CD4-positive, alpha-beta T cell treated with Interleukin-15 for 1 hour (primary cell): Measurements from ENCODE around the gene TMEM45A.
"Not testable (repeated sequence)": the region's sequence is repeated elsewhere in the genome, so short reads cannot be mapped to it uniquely, and the experiment has no call there.

ENCODE experiments used
- DNase-seq: peaks from one replicate; pipeline ENCODE4 v3.0.0-alpha.2; 2020

TMEM45A gene

DNA sequence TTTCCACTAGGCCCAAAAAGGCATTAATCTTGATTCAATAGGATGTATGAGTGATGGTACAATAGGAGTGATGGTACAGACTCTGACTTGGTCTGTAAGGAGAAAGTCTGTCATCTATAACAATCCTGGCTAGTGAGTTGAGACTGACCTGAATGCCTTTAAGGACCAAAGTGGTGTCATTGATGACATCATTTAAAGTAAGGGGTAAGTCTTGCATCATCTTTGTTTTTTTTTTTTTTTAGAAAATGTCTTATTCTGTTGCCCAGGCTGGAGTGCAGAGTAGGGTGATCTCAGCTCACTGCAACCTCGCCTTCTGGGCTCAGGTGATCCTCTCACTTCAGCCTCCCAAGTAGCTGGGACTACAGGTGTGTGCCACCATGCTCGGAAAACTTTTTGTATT is 5.6 kb upstream of the TMEM45A start:
- no peak for DNase-seq

DNA sequence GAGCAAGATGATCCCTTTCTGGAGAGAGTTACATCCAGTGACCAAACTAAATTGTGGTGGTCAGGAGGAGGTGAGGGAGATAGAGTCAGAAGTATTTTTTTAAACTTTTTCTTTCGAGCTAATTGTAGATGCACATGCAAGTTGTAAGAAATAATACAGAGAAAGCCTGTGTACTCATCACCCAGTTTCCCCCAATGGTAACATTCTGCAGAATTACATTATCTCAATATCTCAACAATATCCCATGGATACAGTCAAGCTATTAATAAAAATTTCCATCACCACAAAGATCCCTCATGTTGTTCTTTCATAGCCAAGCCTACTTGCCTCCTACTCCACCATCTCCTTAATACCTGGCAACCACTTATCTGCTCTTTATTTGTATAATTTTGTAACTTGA is 3.3 kb upstream of the TMEM45A start:
- DNase-seq = no peak

DNA sequence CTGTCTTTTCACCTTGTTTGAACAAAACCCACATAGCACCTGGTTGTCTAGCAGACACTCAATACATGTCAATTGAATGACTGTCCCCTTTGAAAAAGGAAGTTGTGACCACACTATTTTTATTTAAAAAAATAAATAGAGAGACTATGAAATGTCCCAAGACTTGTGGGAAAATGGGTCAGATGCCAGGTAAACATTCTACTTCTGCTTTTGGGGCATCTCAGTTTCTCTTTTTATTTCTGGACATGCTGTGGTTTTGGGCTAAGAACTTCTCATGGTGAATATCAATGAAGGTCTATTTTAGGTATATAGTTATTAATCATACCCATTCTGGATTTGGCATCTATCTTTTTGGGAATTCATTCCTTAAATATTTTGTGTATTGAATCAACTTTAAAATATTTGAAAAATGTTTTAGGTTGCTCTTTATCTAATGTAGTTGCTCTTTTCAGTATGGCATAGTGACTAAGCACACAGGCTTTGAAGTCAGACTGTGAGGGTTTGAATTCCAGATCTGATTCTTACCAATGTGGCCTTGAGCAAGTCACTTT is 4.4 kb downstream of the TMEM45A start:
- no peak for DNase-seq

DNA sequence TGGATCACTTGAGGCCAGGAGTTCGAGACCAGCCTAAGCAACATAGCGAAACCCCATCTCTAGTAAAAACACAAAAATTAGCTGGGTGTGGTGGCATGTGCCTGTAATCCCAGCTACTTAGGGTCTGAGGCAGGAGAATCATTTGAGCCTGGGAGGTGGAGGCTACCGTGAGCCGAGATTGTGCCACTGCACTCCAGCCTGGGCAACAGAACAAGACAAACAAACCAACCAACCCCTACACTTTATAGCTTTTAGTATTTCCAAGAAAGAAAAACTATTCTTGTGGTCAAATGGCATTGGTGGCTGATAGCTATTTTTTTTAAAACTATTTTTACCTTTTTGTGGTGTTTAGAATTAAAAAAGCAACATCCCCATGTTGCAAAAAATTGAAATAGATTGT is 7.2 kb downstream of the TMEM45A start:
- no peak for DNase-seq

DNA sequence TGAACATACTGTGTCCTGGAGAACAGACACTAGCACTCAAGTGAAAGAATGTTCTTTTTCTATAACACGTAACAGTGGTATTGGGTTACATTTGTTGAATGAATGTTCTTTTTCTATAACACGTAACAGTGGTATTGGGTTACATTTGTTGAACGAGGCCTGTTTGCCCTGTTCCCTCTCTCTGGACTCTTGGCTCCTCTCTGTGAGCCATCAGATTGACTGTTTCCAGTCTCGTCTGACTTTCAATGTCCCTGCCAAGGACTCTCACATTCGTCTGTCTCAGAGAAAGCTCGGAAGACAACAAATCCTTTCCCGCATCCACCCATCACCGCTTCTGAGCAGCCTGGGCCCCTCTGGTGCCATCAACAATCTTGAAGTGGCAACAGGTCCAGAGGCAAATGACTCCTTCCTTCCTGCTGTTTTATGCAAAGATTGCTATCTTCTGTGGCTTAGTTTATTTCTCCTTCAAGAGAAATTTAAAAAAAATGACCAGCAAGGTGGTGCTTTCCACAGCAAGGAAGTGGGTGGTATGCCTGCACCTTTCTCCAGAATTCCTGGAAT is 8.0 kb downstream of the TMEM45A start:
- DNase-seq = no peak

DNA sequence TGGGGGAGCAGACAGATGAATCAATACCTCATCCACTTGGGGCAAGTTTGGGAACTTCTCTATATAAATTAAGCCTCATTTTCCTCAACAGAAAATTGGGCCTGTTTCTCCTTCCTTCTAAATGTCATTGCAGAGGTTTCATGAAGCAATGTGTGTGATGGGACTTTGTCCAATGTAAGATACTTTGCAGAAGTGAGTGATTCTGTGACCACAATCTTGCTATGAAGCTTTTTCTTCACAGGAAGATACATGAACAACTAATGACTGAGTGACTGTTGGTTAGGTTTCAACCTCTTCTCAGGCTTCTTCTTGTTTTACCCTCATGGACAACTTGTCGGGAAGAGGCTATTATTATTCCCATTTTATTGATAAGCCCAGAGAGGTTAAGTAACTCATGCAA is 11.0 kb downstream of the TMEM45A start:
- DNase-seq = no peak

DNA sequence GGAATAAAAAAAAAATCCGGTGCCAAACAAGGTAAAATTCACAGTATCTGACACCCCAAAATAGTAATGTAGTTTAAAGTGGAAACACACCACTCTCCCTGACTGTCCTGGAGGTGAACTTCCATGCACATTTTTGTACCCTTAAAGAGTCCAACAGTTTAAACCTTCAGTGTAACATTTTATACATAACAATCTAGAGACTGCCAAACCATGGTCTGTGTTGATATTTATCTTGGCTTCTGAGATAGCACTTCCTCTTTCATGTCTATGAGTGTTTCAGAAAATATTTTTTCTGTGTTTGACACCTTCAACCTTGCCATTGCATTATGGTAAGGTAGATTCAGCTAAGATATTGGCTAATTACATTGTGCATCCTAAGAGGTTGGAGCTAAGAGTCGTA is 13.9 kb downstream of the TMEM45A start:
- DNase-seq = no peak

DNA sequence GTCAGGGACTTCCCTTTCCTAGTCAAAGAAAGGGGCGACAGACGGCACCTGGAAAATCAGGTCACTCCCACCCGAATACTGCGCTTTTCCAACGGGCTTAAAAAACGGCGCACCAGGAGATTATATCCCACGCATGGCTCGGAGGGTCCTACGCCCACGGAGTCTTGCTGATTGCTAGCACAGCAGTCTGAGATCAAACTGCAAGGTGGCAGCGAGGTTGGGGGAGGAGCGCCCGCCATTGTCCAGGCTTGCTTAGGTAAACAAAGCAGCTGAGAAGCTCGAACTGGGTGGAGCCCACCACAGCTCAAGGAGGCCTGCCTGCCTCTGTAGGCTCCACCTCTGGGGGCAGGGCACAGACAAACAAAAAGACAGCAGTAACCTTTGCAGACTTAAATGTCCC is 17.4 kb downstream of the TMEM45A start:
- not testable (repeated sequence) for DNase-seq

DNA sequence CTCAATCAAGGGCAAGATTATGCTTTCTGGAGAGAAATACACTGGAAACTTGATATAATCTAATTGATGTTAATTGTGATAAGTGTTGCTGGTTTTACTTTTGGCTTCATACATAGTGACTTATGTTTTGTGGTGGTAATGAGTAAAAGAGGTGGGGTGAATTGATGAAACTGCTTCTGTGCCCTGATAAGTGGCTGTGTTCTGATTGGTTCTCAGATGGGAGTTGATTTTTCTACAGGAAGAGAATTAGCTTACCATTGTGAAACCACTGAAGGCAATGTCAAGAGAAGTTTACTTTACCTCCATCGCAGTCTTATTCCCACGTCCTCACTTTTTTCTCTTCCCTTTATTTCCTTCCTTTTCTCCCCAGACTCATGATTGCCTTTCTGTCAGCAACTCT is 23.8 kb downstream of the TMEM45A start:
- DNase-seq = no peak

DNA sequence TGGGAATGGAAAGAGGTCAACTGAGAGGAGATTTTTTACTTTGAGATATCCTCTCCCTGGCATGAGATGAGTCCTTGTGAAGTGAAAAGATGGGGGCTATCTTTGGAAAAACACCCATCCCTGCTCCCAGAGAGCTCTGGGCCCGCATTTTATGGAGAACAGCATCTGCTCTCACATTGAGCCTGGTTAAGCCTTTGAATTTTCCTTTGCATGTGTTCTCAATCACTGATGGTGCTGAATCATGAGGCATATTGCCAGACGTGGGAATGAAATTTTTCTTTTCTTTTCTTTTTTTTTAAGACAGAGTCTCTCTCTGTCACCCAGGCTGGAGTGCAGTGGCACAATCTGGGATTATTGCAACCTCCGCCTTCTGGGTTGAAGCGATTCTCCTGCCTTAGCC is 24.4 kb downstream of the TMEM45A start:
- DNase-seq = no peak

DNA sequence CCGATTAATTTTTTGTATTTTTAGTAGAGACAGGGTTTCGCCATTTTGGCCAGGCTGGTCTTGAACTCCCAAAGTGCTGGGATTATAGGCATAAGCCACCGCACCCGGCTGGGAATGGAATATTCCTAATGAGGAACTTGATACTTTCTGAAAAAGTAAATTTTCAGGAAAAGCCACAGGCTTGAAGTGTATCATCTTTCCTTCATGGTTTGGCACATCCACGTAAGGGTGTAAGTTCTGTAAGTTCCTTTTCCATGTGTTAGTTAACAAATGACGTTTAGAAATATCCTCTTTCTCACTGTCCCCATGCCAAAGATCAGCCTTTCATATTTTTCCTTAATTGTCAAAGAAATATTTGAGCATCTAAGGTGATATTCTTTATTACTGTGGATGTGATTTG is 24.9 kb downstream of the TMEM45A start:
- no peak for DNase-seq

DNA sequence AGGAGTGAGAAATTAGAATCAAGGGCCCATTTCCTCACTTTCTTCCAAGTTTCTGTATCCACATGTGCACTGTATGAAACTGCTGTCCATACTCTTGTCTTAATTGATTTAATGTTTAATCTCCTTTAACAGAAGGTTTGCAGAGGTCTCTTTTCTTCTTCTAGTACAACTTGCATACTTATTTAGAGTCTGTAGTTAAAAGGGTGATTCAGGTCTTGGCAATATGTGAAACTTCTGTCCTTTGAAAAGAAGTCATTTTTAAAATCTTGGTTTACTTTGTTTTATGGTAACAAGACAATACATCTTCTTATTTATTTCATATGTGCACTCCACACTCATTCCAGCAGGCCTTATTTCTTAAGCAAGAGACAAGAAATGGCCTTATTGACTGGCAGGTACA is 25.8 kb downstream of the TMEM45A start:
- no peak for DNase-seq

DNA sequence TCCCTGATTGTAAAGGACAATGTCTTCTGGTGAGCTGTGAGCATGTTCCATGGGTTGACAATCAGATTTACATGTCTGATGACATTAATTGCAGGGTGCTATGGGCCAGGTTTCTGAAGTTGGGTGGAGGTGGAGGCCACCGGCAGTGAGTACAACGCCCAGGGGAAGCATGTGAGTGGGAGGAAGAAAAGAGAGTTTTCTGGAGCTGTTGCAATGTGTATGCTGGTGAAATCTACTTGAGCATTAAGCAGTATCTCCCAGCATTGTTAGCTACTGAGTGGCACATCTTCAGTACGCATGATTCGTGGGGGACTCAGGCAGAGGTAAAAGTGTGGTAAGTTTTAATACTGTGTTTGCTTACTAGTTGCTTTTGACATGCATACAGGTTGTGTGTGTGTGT is 26.6 kb downstream of the TMEM45A start:
- no peak for DNase-seq

DNA sequence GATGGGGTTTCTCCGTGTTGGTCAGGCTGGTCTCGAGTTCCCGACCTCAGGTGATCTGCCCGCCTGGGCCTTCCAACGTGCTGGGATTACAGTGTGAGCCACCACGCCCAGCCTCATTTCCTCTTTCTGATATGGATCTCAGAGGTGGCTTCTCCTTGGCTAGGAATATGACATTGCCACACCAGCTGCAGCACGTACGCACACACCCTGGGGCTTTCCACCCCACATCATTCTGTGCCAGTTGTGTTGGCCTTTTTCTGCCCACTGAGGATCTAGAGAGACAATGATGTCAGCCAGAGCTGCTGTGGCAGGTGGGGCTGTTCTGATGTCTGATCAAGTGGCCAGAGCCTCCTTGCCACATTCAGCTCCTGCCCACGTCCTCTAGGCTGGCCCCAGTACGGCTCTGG is 29.0 kb downstream of the TMEM45A start:
- peak; percentile 67 for DNase-seq

DNA sequence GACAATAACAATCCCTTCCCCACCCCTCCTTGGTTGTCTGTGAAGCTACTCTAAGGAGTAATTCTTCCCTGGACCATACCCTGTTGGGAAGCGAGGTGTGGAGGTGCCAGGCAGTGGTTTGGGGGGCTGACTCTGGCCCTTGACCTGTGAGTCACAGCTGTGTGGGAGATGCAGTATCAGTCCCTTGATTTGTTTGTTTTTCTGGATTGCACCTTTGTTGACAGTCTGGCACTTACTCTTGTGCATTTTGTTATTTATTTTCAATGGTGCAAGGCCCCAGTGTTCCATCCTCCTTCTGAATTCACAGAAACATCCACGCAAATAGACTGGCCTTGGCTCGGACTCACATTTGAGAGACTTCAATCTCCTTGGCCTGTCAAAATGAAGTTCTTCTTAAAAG is 29.7 kb downstream of the TMEM45A start:
- no peak for DNase-seq

DNA sequence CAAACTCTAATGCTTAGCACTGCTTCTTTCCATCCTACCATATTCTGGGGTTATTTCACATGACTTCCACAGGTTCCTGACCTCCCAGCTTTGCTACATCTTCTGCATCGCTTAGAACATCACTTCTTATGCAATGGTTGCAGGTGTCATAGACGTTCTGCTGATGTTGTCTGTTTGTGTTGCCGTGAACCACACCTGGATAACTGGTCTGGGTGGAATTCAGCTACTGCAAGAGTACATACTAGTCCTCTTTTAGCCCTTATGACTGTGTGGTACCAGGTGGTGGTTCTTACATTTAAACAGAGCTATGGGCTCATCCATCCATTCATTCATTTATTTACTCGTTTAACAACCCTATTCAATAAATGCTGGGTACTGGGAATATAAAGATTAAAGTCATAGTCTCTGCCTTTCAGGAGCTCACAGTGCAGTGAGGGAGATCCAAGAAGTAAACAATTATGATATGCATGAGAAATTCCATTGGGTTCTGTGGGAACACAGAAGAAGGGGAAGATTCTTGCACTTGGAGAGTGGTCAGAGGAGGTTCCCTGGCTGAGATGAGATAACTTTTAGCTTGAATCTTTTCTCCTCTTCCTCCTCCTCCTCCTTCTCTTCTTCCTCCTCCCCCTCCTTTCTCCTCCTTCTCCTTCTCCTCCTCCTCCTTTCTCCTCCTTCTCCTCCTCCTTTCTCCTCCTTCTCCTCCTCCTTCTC is 30.8 kb downstream of the TMEM45A start:
- no peak for DNase-seq

DNA sequence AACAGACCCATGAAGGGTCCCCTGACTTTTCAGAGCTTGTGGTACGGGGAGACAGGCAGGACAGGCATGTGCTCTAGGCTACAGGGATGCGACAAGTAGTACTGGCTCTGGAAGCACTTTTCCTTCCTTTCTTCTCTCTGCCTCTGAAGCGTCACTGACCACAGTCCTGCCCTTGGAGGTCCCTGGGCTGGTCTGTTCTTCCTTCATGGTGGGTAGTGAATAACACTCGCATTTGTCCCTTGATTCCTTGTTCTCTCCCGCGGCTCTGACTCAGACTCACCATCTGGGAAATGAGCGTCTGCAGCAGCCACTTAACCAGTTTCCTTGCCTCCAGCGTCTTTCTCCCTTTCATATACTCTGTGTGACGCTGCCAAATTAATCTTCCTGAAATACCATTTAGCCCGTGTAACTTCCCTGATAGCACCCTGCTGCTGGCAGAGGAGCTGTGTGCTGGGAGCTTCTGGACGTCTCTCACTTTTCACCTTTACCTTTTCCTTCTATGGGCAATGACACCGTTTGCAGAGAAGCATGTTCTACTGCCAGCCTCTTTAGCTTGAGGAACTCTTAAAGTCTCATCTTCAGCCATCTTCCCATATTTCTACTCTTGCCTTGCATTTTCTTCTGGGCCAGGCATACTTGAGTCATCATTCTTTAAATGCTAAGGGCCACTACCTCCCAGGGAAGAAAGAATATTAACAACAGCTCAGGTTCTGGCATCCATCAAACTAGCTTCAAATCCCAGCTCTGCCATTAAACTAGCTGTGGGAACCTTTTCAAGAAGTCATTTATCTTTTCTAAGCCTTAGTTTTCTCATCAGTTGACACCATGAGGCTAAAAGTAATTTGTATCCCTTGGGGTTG is 33.6 kb downstream of the TMEM45A start:
- no peak for DNase-seq

DNA sequence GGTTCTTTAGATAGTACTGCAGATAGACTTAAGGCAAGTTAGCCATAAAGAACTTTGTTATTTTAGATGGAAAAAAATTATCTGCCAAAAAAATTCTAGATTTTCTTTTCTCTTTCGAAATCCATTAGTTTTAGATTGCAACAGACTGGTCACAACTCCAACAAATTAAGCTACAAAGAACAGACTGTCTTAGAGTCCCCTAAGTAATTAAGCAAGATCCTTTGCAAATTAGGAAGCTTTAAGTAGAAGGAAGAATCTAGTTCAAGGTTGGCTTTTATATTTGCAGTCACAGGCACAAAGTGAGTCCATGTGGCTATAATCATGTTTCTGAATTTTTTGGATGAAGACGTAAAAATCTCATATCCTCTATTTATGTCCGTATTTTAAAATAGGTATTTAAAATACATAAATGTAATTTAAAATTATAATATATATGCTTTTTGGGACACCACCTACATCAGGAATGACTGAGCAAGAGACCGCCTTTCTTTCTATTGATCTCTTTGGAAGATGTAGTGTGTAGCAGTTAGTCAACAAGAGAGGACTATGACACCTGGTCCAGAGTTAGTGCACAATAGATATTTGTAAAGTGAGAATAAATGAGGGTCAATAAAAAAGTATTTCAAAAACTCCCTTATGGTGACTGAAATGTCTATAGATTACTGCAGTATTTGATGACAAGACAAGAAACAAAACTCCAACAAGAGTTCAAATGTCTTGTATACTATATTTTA is 34.4 kb downstream of the TMEM45A start:
- DNase-seq = no peak

DNA sequence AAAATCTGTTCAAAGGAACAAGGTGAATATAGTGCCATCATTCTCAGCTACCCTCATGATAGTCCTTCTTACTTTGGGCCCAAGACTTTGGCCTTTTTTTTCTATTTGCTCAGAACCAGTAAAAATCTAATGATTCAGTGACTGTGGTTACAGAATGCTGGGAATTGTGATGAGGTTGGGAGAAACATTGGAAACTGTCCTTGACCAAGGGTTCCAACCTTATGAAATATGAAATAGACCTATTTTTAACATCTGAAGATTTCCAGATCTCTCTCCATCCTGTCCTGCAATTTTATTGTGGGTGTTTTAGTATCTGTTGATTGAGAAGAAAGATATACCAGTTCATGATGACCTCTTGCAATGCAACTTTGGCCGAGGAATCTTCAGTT is 34.9 kb downstream of the TMEM45A start:
- no peak for DNase-seq

DNA sequence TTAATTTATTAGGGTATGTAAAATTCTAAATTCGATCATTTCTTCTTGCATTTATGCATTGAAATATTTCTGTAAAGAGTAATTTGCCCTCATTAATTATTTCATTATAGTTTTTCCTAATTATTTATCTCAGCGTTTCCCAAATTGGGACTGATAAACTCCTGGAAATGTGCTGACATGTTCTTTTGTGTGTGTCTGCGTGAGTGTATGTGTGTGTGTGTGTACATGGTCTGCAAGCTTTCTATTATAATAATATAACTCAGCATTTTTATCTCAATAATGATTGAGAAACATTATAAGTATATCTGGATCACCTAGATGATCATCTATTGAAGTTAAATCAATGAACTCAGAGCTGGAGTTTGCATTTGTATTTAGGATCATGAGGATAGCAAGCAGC is 38.7 kb downstream of the TMEM45A start:
- no peak for DNase-seq

DNA sequence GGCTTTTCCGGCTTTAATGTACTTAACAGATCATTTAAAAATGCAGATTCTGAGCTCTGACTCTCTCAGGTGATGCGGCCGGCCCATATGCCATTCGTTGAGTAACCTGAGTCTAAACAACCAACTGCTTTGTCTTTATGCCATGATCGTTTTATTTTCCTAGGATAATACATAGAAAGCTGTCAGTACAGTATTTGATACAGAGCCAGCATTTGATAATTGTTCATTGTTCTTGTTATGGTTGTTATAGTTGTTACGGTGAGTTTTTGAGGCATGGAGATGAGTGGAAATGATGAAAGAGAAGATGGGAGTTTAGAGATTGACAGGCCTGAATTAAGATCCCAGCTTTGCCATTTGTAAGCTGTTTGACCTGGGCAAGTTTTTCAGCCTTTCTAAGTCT is 40.0 kb downstream of the TMEM45A start:
- no peak for DNase-seq

DNA sequence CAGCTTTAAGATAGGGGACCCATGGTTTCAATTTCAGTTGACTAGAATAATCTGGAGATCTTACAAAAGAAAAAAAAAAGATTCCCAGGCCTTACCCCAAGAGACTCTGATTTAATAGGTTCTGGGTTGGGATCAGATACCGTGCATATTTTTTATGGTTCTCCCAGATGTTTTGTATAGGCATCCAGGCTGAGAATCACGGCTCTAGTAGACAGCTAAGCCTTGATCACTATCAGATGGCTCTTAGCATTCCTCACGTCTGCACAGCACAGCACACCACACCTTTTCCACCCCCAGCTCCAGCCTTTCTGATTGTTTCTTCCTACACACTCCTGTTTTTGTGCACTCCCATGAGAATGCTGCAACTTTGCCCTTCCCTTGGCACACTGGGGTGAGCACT is 40.8 kb downstream of the TMEM45A start:
- DNase-seq = no peak

DNA sequence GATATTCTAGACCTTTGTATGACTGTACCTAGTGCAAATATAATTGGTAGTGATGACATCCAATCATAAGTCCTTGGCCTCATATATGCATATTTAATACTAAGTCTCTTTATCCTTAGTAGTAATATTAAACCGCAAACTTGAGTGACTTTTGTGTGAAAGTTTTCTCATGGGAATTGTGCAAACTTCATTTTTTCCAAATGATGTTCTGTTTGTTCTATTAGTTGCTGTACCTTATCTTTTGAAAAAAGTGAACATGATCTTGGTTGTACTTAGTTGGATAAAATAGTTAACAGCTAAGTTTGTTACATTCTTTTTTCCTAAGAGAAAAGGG is 43.2 kb downstream of the TMEM45A start:
- no peak for DNase-seq
